Eye (tissue), 1 donor: ENCODE data around the gene MTHFSD.

ENCODE experiments used
- DNase-seq: peaks from one replicate; pipeline ENCODE4 v3.0.0-alpha.2; 2015

MTHFSD gene

GRCh38 chr16:86528061-86528929, 26.7 kb downstream of the MTHFSD start:
- DNase-seq = no peak

- no peak for DNase-seq
Observed at GRCh38 chr16:86527366-86527765, 27.7 kb downstream of the MTHFSD start.

- no peak for DNase-seq
Observed at GRCh38 chr16:86525696-86526095, 29.3 kb downstream of the MTHFSD start.

GRCh38 chr16:86524029-86524428, 31.0 kb downstream of the MTHFSD start:
- no peak for DNase-seq

GRCh38 chr16:86523166-86523740, 31.8 kb downstream of the MTHFSD start:
- no peak for DNase-seq

- no peak for DNase-seq
Observed at GRCh38 chr16:86522634-86523033, 32.4 kb downstream of the MTHFSD start.

- no peak for DNase-seq
Observed at GRCh38 chr16:86521236-86522197, 33.5 kb downstream of the MTHFSD start.

- DNase-seq = no peak
Observed at GRCh38 chr16:86520317-86521210, 34.5 kb downstream of the MTHFSD start.

GRCh38 chr16:86519649-86520316, 35.3 kb downstream of the MTHFSD start:
- peak; percentile 89 for DNase-seq

- DNase-seq = no peak
Observed at GRCh38 chr16:86519007-86519648, 35.9 kb downstream of the MTHFSD start.

- peak; percentile 89 for DNase-seq
Observed at GRCh38 chr16:86517652-86518258, 37.3 kb downstream of the MTHFSD start.

GRCh38 chr16:86517033-86517432, 38.0 kb downstream of the MTHFSD start:
- DNase-seq = no peak

GRCh38 chr16:86516623-86517003, 38.4 kb downstream of the MTHFSD start:
- DNase-seq = peak; percentile 44

GRCh38 chr16:86515777-86516622, 39.0 kb downstream of the MTHFSD start:
- DNase-seq = peak; percentile 62

GRCh38 chr16:86515413-86515776, 39.6 kb downstream of the MTHFSD start:
- DNase-seq = peak; percentile 34

- peak; percentile 54 for DNase-seq
Observed at GRCh38 chr16:86514481-86515376, 40.3 kb downstream of the MTHFSD start.

- peak; percentile 73 for DNase-seq
Observed at GRCh38 chr16:86513471-86514277, 41.4 kb downstream of the MTHFSD start.
